HepG2 (cell line): Measurements from ENCODE around the gene TRMT10C. TPM values are rescaled to one million over a fixed set of nuclear protein-coding genes. Genes with fewer than 3 reads are reported as not detected.
A peak's percentile ranks its signal among the peaks of the same experiment; 100 is the strongest.

Experiments
- ARID2 ChIP-seq: sonication (generic); formaldehyde crosslinking; IDR thresholded peaks from 2 replicates; pipeline ENCODE4 v1.8.1; 2022; ENCODE audit warnings: mild to moderate bottlenecking, missing genetic modification reagents, borderline replicate concordance
- CBX2 ChIP-seq, 2 experiments: fragments of 200-600 bp in 1 of 2; sonication (generic); formaldehyde crosslinking in 1 of 2; IDR thresholded peaks; 2 replicates each; pipeline versions ENCODE4 v1.7.0 to v1.8.1; 2018 to 2022; ENCODE audit warnings: low read depth in 2 of 2, low read length in 1 of 2, mild to moderate bottlenecking in 1 of 2, missing genetic modification reagents in 1 of 2
- DPF2 ChIP-seq: sonication (generic); formaldehyde crosslinking; IDR thresholded peaks from 2 replicates; pipeline ENCODE4 v1.4.0; 2020; ENCODE audit warnings: mild to moderate bottlenecking, low read depth, missing genetic modification reagents, borderline replicate concordance
- KMT2A ChIP-seq: sonication (generic); formaldehyde crosslinking; IDR thresholded peaks from 2 replicates; pipeline ENCODE4 v1.4.0; 2020; ENCODE audit warnings: missing genetic modification reagents
- MAZ ChIP-seq, 2 experiments: sonication (generic) in 1 of 2; formaldehyde crosslinking in 1 of 2; IDR thresholded peaks; 2 replicates each; pipeline versions ENCODE4 v1.5.0 to v1.6.1; 2012 to 2020; ENCODE audit warnings: low read depth in 2 of 2, mild to moderate bottlenecking in 2 of 2, borderline replicate concordance in 1 of 2, improper control_type of control experiment in 1 of 2, low read length in 1 of 2, missing genetic modification reagents in 1 of 2, moderate library complexity in 1 of 2
- MIER3 ChIP-seq: IDR thresholded peaks from 2 replicates; pipeline ENCODE4 v1.6.1; 2016; ENCODE audit warnings: missing compliant biosample characterization, borderline replicate concordance
- MXD4 ChIP-seq: IDR thresholded peaks from 2 replicates; pipeline ENCODE4 v1.6.1; 2016; ENCODE audit warnings: mild to moderate bottlenecking, missing biosample characterization, missing genetic modification reagents
- NBN ChIP-seq: fragments of 450-650 bp; conservative IDR thresholded peaks from 2 replicates; pipeline ENCODE4 v1.6.1; 2017
- NFKBIZ ChIP-seq: IDR thresholded peaks from 2 replicates; pipeline ENCODE4 v1.6.1; 2018; ENCODE audit warnings: missing genetic modification reagents, missing compliant biosample characterization
- NFYB ChIP-seq: sonication (generic); formaldehyde crosslinking; IDR thresholded peaks from 2 replicates; pipeline ENCODE4 v1.4.0; 2020; ENCODE audit warnings: missing genetic modification reagents
- PHB2 ChIP-seq: fragments of 450-650 bp; IDR thresholded peaks from 2 replicates; pipeline ENCODE4 v1.6.1; 2018; ENCODE audit not compliant: partially characterized antibody
- POLR2G ChIP-seq: fragments of 200-400 bp; formaldehyde crosslinking; IDR thresholded peaks from 2 replicates; pipeline ENCODE4 v1.6.1; 2018; ENCODE audit warnings: mild to moderate bottlenecking, low read depth, low read length, moderate library complexity
- SMAD1 ChIP-seq: sonication (generic); formaldehyde crosslinking; IDR thresholded peaks from 2 replicates; pipeline ENCODE4 v1.4.0; 2020; ENCODE audit warnings: missing genetic modification reagents, low read depth, mild to moderate bottlenecking, borderline replicate concordance
- SSRP1 ChIP-seq: IDR thresholded peaks from 2 replicates; pipeline ENCODE4 v1.6.1; 2016; ENCODE audit warnings: control low read depth
- ZFP37 ChIP-seq: sonication (generic); formaldehyde crosslinking; IDR thresholded peaks from 2 replicates; pipeline ENCODE4 v1.4.0; 2020; ENCODE audit warnings: missing genetic modification reagents, borderline replicate concordance
- ZMAT3 ChIP-seq: sonication (generic); formaldehyde crosslinking; conservative IDR thresholded peaks from 2 replicates; pipeline ENCODE4 v1.7.0; 2021; ENCODE audit warnings: missing genetic modification reagents
- ZNF143 ChIP-seq: sonication (generic); formaldehyde crosslinking; IDR thresholded peaks from 2 replicates; pipeline ENCODE4 v1.4.0; 2020; ENCODE audit warnings: missing genetic modification reagents
- ZNF510 ChIP-seq: sonication (generic); formaldehyde crosslinking; IDR thresholded peaks from 2 replicates; pipeline ENCODE4 v1.4.0; 2020; ENCODE audit warnings: low read depth, mild to moderate bottlenecking, missing genetic modification reagents
- ZNF562 ChIP-seq: sonication (generic); formaldehyde crosslinking; IDR thresholded peaks from 2 replicates; pipeline ENCODE4 v1.8.0; 2022; ENCODE audit warnings: missing genetic modification reagents, borderline replicate concordance
- ZNF589 ChIP-seq: sonication (generic); formaldehyde crosslinking; conservative IDR thresholded peaks from 2 replicates; pipeline ENCODE4 v1.8.0; 2022; ENCODE audit warnings: mild to moderate bottlenecking, moderate library complexity, missing genetic modification reagents
- ZNF672 ChIP-seq: sonication (generic); formaldehyde crosslinking; IDR thresholded peaks from 2 replicates; pipeline ENCODE4 v1.8.1; 2022; ENCODE audit warnings: missing genetic modification reagents
- ZNF773 ChIP-seq: sonication (generic); formaldehyde crosslinking; IDR thresholded peaks from 2 replicates; pipeline ENCODE4 v1.4.0; 2020; ENCODE audit warnings: missing genetic modification reagents, borderline replicate concordance
- ZNF850 ChIP-seq: sonication (generic); formaldehyde crosslinking; conservative IDR thresholded peaks from 2 replicates; pipeline ENCODE4 v1.9.0; 2021; ENCODE audit warnings: mild to moderate bottlenecking, missing genetic modification reagents
- polyA plus RNA-seq, 8 experiments: library from polyadenylated mRNA; depleted of rRNA in 3 of 8; stranded (reverse) in 7 of 8; unstranded in 1 of 8; fragments of >200 nt; fragmentation: Illumina TruSeq in 4 of 8; extraction: Trizol in 4 of 8; gene quantifications; 2 replicates each; pipeline versions ENCODE4 v1.2.1 to v1.2.3, GENCODE V29; 2011 to 2016; ENCODE audit warnings: low read depth in 4 of 8, missing spikeins in 1 of 8, mixed read lengths in 1 of 8; ENCODE audit not compliant: insufficient read depth in 1 of 8
- total RNA-seq, 5 experiments: library from RNA; depleted of rRNA; stranded (reverse); fragments of >200 nt; fragmentation: Illumina TruSeq; extraction: Trizol; gene quantifications; 2 replicates each; pipeline ENCODE4 v1.2.3, GENCODE V29; 2016; ENCODE audit warnings: low read depth in 1 of 5
- TF ChIP-seq, protein P1 (sequence below): sonication (generic); formaldehyde crosslinking; IDR thresholded peaks from 2 replicates; pipeline ENCODE4 v1.8.1; 2022; ENCODE audit warnings: low read depth, mild to moderate bottlenecking, missing genetic modification reagents
- TF ChIP-seq, protein P2 (sequence below): sonication (generic); formaldehyde crosslinking; IDR thresholded peaks from 2 replicates; pipeline ENCODE4 v1.5.1; 2020; ENCODE audit warnings: mild to moderate bottlenecking, moderate library complexity, missing genetic modification reagents

Gene TRMT10C
- total and polyA plus RNA-seq, 2 of the 13 experiments (the other 11 are each of a cell fraction or from before 2014, with no cell fraction given), result 10.8 to 39.2 TPM

DNA sequence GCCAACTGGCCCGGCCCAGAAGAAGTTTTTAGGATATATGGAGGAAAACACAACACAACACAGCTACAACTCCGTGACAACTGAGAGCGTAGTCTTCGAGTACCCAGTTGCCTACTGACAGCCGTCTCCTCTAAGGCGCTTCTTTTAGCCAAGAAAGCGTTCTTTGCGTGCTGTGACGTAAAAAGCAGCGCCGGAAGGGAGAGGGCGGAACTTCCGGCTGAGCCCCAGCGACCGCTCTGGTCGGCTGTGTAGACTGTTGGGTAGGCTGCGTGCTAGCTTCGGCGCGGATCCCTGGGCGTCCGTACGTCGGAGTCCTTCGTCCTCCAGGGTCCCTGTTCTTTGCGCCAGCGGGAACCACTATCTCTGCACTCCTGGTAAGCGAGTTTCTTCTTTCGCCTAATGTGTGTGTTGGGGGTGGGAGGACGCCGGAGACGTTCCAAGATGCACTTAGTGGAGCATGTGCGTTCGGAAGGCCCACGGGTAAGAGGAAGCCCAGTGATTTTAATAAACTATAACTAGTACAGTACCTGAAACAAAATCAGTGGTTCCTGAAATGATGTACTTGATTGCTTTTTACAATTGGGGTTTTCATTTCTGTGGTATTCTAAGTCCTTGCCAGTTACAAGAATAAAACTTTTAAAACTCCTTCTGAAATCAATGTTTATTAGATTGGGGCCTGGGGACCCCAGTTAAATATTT, at the start of gene TRMT10C (continued):
- TF ChIP-seq, protein P1, sequence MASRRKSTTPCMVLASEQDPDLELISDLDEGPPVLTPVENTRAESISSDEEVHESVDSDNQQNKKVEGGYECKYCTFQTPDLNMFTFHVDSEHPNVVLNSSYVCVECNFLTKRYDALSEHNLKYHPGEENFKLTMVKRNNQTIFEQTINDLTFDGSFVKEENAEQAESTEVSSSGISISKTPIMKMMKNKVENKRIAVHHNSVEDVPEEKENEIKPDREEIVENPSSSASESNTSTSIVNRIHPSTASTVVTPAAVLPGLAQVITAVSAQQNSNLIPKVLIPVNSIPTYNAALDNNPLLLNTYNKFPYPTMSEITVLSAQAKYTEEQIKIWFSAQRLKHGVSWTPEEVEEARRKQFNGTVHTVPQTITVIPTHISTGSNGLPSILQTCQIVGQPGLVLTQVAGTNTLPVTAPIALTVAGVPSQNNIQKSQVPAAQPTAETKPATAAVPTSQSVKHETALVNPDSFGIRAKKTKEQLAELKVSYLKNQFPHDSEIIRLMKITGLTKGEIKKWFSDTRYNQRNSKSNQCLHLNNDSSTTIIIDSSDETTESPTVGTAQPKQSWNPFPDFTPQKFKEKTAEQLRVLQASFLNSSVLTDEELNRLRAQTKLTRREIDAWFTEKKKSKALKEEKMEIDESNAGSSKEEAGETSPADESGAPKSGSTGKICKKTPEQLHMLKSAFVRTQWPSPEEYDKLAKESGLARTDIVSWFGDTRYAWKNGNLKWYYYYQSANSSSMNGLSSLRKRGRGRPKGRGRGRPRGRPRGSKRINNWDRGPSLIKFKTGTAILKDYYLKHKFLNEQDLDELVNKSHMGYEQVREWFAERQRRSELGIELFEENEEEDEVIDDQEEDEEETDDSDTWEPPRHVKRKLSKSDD, result peak; percentile 89
- no peak for TF ChIP-seq DPF2 (CRISPR knock-in tag)
- TF ChIP-seq ZNF773 (CRISPR knock-in tag), result peak; percentile 32; the same call in 1 of the 2 replicates
- TF ChIP-seq MIER3, result peak; percentile 39; the same call in 1 of the 2 replicates
- TF ChIP-seq, protein P2, sequence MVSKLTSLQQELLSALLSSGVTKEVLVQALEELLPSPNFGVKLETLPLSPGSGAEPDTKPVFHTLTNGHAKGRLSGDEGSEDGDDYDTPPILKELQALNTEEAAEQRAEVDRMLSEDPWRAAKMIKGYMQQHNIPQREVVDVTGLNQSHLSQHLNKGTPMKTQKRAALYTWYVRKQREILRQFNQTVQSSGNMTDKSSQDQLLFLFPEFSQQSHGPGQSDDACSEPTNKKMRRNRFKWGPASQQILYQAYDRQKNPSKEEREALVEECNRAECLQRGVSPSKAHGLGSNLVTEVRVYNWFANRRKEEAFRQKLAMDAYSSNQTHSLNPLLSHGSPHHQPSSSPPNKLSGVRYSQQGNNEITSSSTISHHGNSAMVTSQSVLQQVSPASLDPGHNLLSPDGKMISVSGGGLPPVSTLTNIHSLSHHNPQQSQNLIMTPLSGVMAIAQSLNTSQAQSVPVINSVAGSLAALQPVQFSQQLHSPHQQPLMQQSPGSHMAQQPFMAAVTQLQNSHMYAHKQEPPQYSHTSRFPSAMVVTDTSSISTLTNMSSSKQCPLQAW (CRISPR knock-in tag), result peak; percentile 73
- no peak for TF ChIP-seq ZNF850 (CRISPR knock-in tag)
- peak; percentile 69 for TF ChIP-seq MXD4
- TF ChIP-seq ZNF589, result no peak
- peak; percentile 95 for TF ChIP-seq POLR2G
- no peak for TF ChIP-seq ZNF672
- TF ChIP-seq ZNF562 (CRISPR knock-in tag), result no peak
- TF ChIP-seq ZNF143, result peak; percentile 79
- no peak for TF ChIP-seq CBX2 (IDR thresholded peaks at IDR 0.05; ENCODE audit: low read depth, low read length)
- no peak for TF ChIP-seq CBX2 (CRISPR knock-in tag; IDR thresholded peaks at IDR 0.05; ENCODE audit: low read depth)
- no peak for TF ChIP-seq SMAD1
- TF ChIP-seq ZFP37 (CRISPR knock-in tag), result no peak
- no peak for TF ChIP-seq NFKBIZ (CRISPR knock-in tag)
- TF ChIP-seq ZMAT3 (CRISPR knock-in tag), result 0 out of 2 replicates have a peak, but pooled peaks have one; percentile 21
- TF ChIP-seq PHB2, result no peak
- no peak for TF ChIP-seq ZNF510 (CRISPR knock-in tag)
- TF ChIP-seq SSRP1 (CRISPR knock-in tag), result no peak
- TF ChIP-seq MAZ (IDR thresholded peaks at IDR 0.05; ENCODE audit: borderline replicate concordance, low read depth, low read length), result no peak
- no peak for TF ChIP-seq MAZ (CRISPR knock-in tag; IDR thresholded peaks at IDR 0.05; ENCODE audit: low read depth)
- peak; percentile 56 for TF ChIP-seq NFYB (CRISPR knock-in tag)
- no peak for TF ChIP-seq NBN
- no peak for TF ChIP-seq ARID2 (CRISPR knock-in tag)
- peak; percentile 86 for TF ChIP-seq KMT2A (CRISPR knock-in tag)
